Left lung (tissue), 10 donors: ENCODE results near the gene PIGW. TPM values are rescaled to one million over a fixed set of nuclear protein-coding genes. Genes with fewer than 3 reads are reported as not detected.

Source experiments
- ATAC-seq: fragments of 200-7000 bp; cut with Tn5 transposase; one replicate; pipeline ENCODE4 v1.9.1; 2020; ENCODE audit warnings: moderate library complexity
- DNase-seq, 4 donors: peaks; one replicate each; pipeline ENCODE4 v3.0.0-alpha.2; 2013 to 2020
- H3K27ac ChIP-seq, 2 donors: fragments of 200-600 bp; sonication (generic) in 1 of 2; one replicate each; pipeline versions ENCODE4 v1.5.0 to v1.8.0; 2020 to 2021
- H3K27me3 ChIP-seq, 2 donors: fragments of 200-600 bp; sonication (generic) in 1 of 2; one replicate each; pipeline versions ENCODE4 v1.5.0 to v1.8.0; 2020 to 2021
- H3K36me3 ChIP-seq, 2 donors: fragments of 200-600 bp; sonication (generic) in 1 of 2; one replicate each; pipeline versions ENCODE4 v1.5.0 to v1.8.0; 2020 to 2021
- H3K4me1 ChIP-seq, 2 donors: fragments of 200-600 bp; one replicate each; pipeline ENCODE4 v1.8.0; 2021
- H3K4me3 ChIP-seq, 2 donors: fragments of 200-600 bp; sonication (generic) in 1 of 2; one replicate each; pipeline versions ENCODE4 v1.5.0 to v1.8.0; 2020 to 2021; ENCODE audit warnings: mild to moderate bottlenecking in 1 of 2
- H3K9me3 ChIP-seq, 2 donors: fragments of 200-600 bp; sonication (generic) in 1 of 2; one replicate each; pipeline versions ENCODE4 v1.5.0 to v1.8.0; 2020 to 2021
- CTCF ChIP-seq, 2 donors: fragments of 200-600 bp; sonication (generic) in 1 of 2; IDR thresholded peaks; one replicate each; pipeline versions ENCODE4 v1.5.0 to v1.8.0; 2021; ENCODE audit warnings: antibody characterized with exemption in 2 of 2
- intact Hi-C, 2 donors: fragments of 100-400 bp; cut with DNase I; formaldehyde crosslinking; loops; one replicate each; pipeline versions ENCODE4 v1.11.2 to v1.14.2; 2022
- polyA plus RNA-seq, 6 donors: library from polyadenylated mRNA; unstranded; fragments of 120-200 nt; gene quantifications; one replicate each; pipeline ENCODE4 v1.2.1, GENCODE V29; 2013; ENCODE audit not compliant: insufficient read length in 6 of 6
- total RNA-seq, 2 donors: library from RNA; stranded (reverse); fragmentation: NEBNext Ultra II Directional; extraction: Animal tissue kit (Norgen Biotek cat#: 25700); gene quantifications; one replicate each; pipeline ENCODE4 v1.2.1, GENCODE V29; 2021
- donor health status: DM: no; HTN: yes; CAD: no.
- donor health status: DM: no; HTN: no; CAD: no.

PIGW gene
- total and polyA plus RNA-seq, 8 donors: 5.9 to 20.1 (median 8.9) TPM

GRCh38 chr17:36527621-36528250 is 7.1 kb upstream of the PIGW start:
- Histone ChIP-seq H3K27me3 (no peaks in the 10 kb centered on the region), H3K4me1 (peaks cover 0 to 5% of the 10 kb centered on the region in 2 donors), H3K9me3 (no peaks in the 10 kb centered on the region), H3K36me3 (peaks cover 0 to 91% of the 10 kb centered on the region in 2 donors), H3K4me3 (no peak overlapping the region), H3K27ac (no peak overlapping the region)
- TF ChIP-seq CTCF (IDR thresholded peaks at IDR 0.05): no peak
- ATAC-seq (no peak), DNase-seq (no peak)
- intact Hi-C loops: no loop called here

GRCh38 chr17:36529121-36529520 is 5.7 kb upstream of the PIGW start:
- no peaks in the 10 kb centered on the region for H3K27me3 ChIP-seq
- H3K4me1 ChIP-seq: peaks cover 0 to 13% of the 10 kb centered on the region in 2 donors
- H3K36me3 ChIP-seq: peaks cover 0 to 87% of the 10 kb centered on the region in 2 donors
- no peaks in the 10 kb centered on the region for H3K9me3 ChIP-seq
- intact Hi-C loops: no loop called here
- no peak overlapping the region for H3K4me3 ChIP-seq
- DNase-seq (no peak), ATAC-seq (no peak)
- TF ChIP-seq CTCF (IDR thresholded peaks at IDR 0.05): no peak
- no peak overlapping the region for H3K27ac ChIP-seq

GRCh38 chr17:36532435-36532975 is 2.3 kb upstream of the PIGW start:
- Histone ChIP-seq H3K36me3 (peaks cover 0 to 59% of the 10 kb centered on the region in 2 donors), H3K4me3 (no peak overlapping the region), H3K27me3 (no peaks in the 10 kb centered on the region), H3K9me3 (no peaks in the 10 kb centered on the region), H3K4me1 (peaks cover 0 to 26% of the 10 kb centered on the region in 2 donors), H3K27ac (no peak overlapping the region)
- ATAC-seq: no peak
- no peak for TF ChIP-seq CTCF (IDR thresholded peaks at IDR 0.05)
- DNase-seq: no peak
- intact Hi-C loops: loop anchor here in 1 of 2 donors (10.0 kb wide), 1 partner anchor 62 kb away; the partner anchor contains the start of gene DHRS11

- peak; percentile 27 to 35 for TF ChIP-seq CTCF (IDR thresholded peaks at IDR 0.05)
- H3K27ac ChIP-seq: peak overlapping the region; percentile 91 to 98
- peaks cover 0 to 57% of the 10 kb centered on the region in 2 donors for H3K36me3 ChIP-seq
- peaks cover 0 to 24% of the 10 kb centered on the region in 2 donors for H3K4me1 ChIP-seq
- H3K27me3 ChIP-seq: no peaks in the 10 kb centered on the region
- ATAC-seq: peak; percentile 65
- peak overlapping the region; percentile 88 for H3K4me3 ChIP-seq
- H3K9me3 ChIP-seq: no peaks in the 10 kb centered on the region
- intact Hi-C loops: loop anchor here in 1 of 2 donors (10.0 kb wide), 1 partner anchor 61 kb away; the partner anchor contains the start of gene DHRS11
- DNase-seq: peak; percentile 24 to 90 (median 58)
These were observed 600 bp upstream of the PIGW start for GRCh38 chr17:36533935-36534839.
